ENCODE data around the gene PERP.

The PERP gene

DNA sequence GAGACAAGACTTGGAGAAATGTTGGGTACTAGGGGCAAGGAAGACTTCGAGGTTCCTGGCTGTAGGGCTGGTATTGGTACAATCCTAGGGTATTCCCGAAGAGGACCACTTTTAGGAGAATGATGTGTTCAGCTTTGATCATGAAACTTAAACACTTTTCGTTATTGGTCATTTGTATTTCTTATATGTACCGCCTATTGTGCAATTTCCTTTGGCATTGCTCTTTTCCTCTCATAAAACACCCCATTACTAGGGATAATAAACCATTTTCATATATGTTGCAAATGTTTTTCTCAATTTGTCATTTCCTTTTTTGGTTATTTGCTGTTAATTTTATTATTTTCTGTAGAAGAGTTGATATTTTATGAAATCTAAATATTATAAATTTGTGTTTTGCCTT is 35.6 kb upstream of the PERP start:
- no peak overlapping the region for H2AFZ ChIP-seq (ENCODE audit: low read length)
- no peaks in the 10 kb centered on the region for H3K79me1 ChIP-seq (ENCODE audit: low read depth, low read length)
- no peak overlapping the region for H2AK5ac ChIP-seq (ENCODE audit: low read depth, low read length)
- H3K36me3 ChIP-seq (replicated peaks in 1 of 2; ENCODE audit: control insufficient read depth in 2 of 2, insufficient read depth in 2 of 2, low read length in 2 of 2) = no peaks in the 10 kb centered on the region
- H2BK120ac ChIP-seq (ENCODE audit: low read depth, low read length) = no peak overlapping the region
- WGBS, 2 donors (ENCODE audit: extremely low coverage in 2 of 2, insufficient read length in 2 of 2, insufficient replicate concordance in 1 of 2) = no CpG with 5 or more reads among the region's 4 CpGs
- H3K27ac ChIP-seq (replicated peaks; ENCODE audit: low read length) = no peak overlapping the region
- H2BK15ac ChIP-seq (ENCODE audit: low read length) = no peak overlapping the region
- no peak overlapping the region for H3K4me2 ChIP-seq (ENCODE audit: insufficient read depth, low read length, poor library complexity, severe bottlenecking)
- DNase-seq (ENCODE audit: low spot score) = no peak
- no peaks in the 10 kb centered on the region for H3K4me1 ChIP-seq (ENCODE audit: control insufficient read depth in 2 of 2, insufficient read depth in 1 of 2, low read depth in 1 of 2, low read length in 2 of 2)
- H4K91ac ChIP-seq (ENCODE audit: low read depth, low read length, poor library complexity) = no peak overlapping the region
- no peak overlapping the region for H3K9ac ChIP-seq (ENCODE audit: low read depth, low read length, poor library complexity)
- H3K18ac ChIP-seq (ENCODE audit: low read length) = no peak overlapping the region
- no peaks in the 10 kb centered on the region for H3K9me3 ChIP-seq (replicated peaks in 1 of 2; ENCODE audit: control insufficient read depth in 2 of 2, insufficient read depth in 1 of 2, low read depth in 1 of 2, low read length in 2 of 2)
- H4K8ac ChIP-seq (ENCODE audit: low read depth, low read length) = no peak overlapping the region
- no peaks in the 10 kb centered on the region for H3K27me3 ChIP-seq (ENCODE audit: control insufficient read depth in 3 of 3, insufficient read depth in 3 of 3, low read depth in 1 of 3, low read length in 3 of 3)
- H2BK5ac ChIP-seq (ENCODE audit: low read length) = no peak overlapping the region
- H2BK12ac ChIP-seq (ENCODE audit: low read length) = no peak overlapping the region
- H3K23ac ChIP-seq (ENCODE audit: low read depth, low read length, poor library complexity) = no peak overlapping the region
- H3K4ac ChIP-seq (ENCODE audit: low read length) = no peak overlapping the region
- no peak overlapping the region for H3K4me3 ChIP-seq (ENCODE audit: low read length in 2 of 2)
- no peak overlapping the region for H3K14ac ChIP-seq (ENCODE audit: low read length)

DNA sequence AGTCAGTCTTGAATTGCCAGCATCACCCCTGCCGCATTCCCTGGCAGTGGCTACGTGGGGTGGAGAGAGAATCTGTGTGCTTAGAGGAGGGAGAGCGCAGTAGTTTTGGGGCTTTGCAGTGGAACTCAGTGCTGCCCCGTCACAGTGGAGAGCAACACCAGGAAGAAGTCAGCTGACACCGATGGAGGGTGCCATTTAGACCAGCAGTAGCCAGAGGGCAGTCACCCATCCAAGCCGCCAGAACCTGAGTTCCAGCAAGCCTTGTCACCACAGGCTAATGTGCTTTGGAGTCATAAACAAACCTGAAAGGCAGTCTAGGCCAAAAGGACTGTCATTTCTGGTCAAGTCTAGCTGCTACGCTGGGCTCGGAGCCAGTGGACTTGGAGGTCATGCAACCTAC is 22.0 kb upstream of the PERP start:
- Histone ChIP-seq H3K14ac (ENCODE audit: low read length) (no peak overlapping the region), H3K18ac (ENCODE audit: low read length) (no peak overlapping the region), H3K4me1 (ENCODE audit: control insufficient read depth in 2 of 2, insufficient read depth in 1 of 2, low read depth in 1 of 2, low read length in 2 of 2) (no peaks in the 10 kb centered on the region), H3K27ac (replicated peaks; ENCODE audit: low read length) (no peak overlapping the region), H3K36me3 (replicated peaks in 1 of 2; ENCODE audit: control insufficient read depth in 2 of 2, insufficient read depth in 2 of 2, low read length in 2 of 2) (no peaks in the 10 kb centered on the region), H4K91ac (ENCODE audit: low read depth, low read length, poor library complexity) (no peak overlapping the region), H2AK5ac (ENCODE audit: low read depth, low read length) (no peak overlapping the region), H2AFZ (ENCODE audit: low read length) (no peak overlapping the region), H2BK15ac (ENCODE audit: low read length) (no peak overlapping the region), H3K9ac (ENCODE audit: low read depth, low read length, poor library complexity) (no peak overlapping the region), H3K9me3 (replicated peaks in 1 of 2; ENCODE audit: control insufficient read depth in 2 of 2, insufficient read depth in 1 of 2, low read depth in 1 of 2, low read length in 2 of 2) (no peaks in the 10 kb centered on the region), H3K4me3 (ENCODE audit: low read length in 2 of 2) (no peak overlapping the region), H4K8ac (ENCODE audit: low read depth, low read length) (no peak overlapping the region), H3K79me1 (ENCODE audit: low read depth, low read length) (no peaks in the 10 kb centered on the region), H3K4ac (ENCODE audit: low read length) (no peak overlapping the region), H3K4me2 (ENCODE audit: insufficient read depth, low read length, poor library complexity, severe bottlenecking) (no peak overlapping the region), H3K27me3 (ENCODE audit: control insufficient read depth in 3 of 3, insufficient read depth in 3 of 3, low read depth in 1 of 3, low read length in 3 of 3) (no peaks in the 10 kb centered on the region), H2BK12ac (ENCODE audit: low read length) (no peak overlapping the region), H2BK5ac (ENCODE audit: low read length) (no peak overlapping the region), H3K23ac (ENCODE audit: low read depth, low read length, poor library complexity) (peak overlapping the region; percentile 48), H2BK120ac (ENCODE audit: low read depth, low read length) (no peak overlapping the region)
- no peak for DNase-seq (ENCODE audit: low spot score)
- WGBS, 2 donors (ENCODE audit: extremely low coverage in 2 of 2, insufficient read length in 2 of 2, insufficient replicate concordance in 1 of 2) = no CpG with 5 or more reads among the region's 8 CpGs

DNA sequence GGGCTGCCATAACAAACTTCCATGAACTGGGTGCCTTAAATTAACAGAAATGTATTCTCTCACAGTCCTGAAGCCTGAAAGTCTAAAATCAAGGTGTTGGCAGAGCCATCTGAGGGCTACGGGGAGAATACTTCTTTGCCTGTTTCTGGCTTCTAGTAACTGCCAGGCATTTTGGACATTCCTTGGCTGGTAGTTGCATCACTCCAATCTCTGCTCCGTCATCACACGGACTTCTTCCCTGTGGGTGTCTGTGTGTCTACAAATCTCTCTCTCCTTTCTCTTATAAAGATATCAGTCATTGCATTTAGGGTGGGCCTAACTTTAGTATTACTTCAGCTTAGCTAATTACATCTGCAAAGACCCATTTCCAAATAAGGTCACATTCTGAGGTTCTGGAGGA is 20.9 kb upstream of the PERP start:
- no peak overlapping the region for H3K27ac ChIP-seq (replicated peaks; ENCODE audit: low read length)
- no peak for DNase-seq (ENCODE audit: low spot score)
- H2AK5ac ChIP-seq (ENCODE audit: low read depth, low read length) = no peak overlapping the region
- no peaks in the 10 kb centered on the region for H3K79me1 ChIP-seq (ENCODE audit: low read depth, low read length)
- H2BK15ac ChIP-seq (ENCODE audit: low read length) = no peak overlapping the region
- H2AFZ ChIP-seq (ENCODE audit: low read length) = no peak overlapping the region
- no peak overlapping the region for H3K4me3 ChIP-seq (ENCODE audit: low read length in 2 of 2)
- no peak overlapping the region for H3K14ac ChIP-seq (ENCODE audit: low read length)
- H2BK12ac ChIP-seq (ENCODE audit: low read length) = no peak overlapping the region
- H4K91ac ChIP-seq (ENCODE audit: low read depth, low read length, poor library complexity) = no peak overlapping the region
- H2BK5ac ChIP-seq (ENCODE audit: low read length) = no peak overlapping the region
- no peaks in the 10 kb centered on the region for H3K9me3 ChIP-seq (replicated peaks in 1 of 2; ENCODE audit: control insufficient read depth in 2 of 2, insufficient read depth in 1 of 2, low read depth in 1 of 2, low read length in 2 of 2)
- no peak overlapping the region for H3K4me2 ChIP-seq (ENCODE audit: insufficient read depth, low read length, poor library complexity, severe bottlenecking)
- WGBS, 2 donors (ENCODE audit: extremely low coverage in 2 of 2, insufficient read length in 2 of 2, insufficient replicate concordance in 1 of 2) = no CpG with 5 or more reads among the region's 3 CpGs
- no peak overlapping the region for H3K4ac ChIP-seq (ENCODE audit: low read length)
- H4K8ac ChIP-seq (ENCODE audit: low read depth, low read length) = no peak overlapping the region
- no peak overlapping the region for H3K23ac ChIP-seq (ENCODE audit: low read depth, low read length, poor library complexity)
- no peaks in the 10 kb centered on the region for H3K27me3 ChIP-seq (ENCODE audit: control insufficient read depth in 3 of 3, insufficient read depth in 3 of 3, low read depth in 1 of 3, low read length in 3 of 3)
- no peaks in the 10 kb centered on the region for H3K4me1 ChIP-seq (ENCODE audit: control insufficient read depth in 2 of 2, insufficient read depth in 1 of 2, low read depth in 1 of 2, low read length in 2 of 2)
- no peak overlapping the region for H3K18ac ChIP-seq (ENCODE audit: low read length)
- no peak overlapping the region for H3K9ac ChIP-seq (ENCODE audit: low read depth, low read length, poor library complexity)
- no peak overlapping the region for H2BK120ac ChIP-seq (ENCODE audit: low read depth, low read length)
- no peaks in the 10 kb centered on the region for H3K36me3 ChIP-seq (replicated peaks in 1 of 2; ENCODE audit: control insufficient read depth in 2 of 2, insufficient read depth in 2 of 2, low read length in 2 of 2)

DNA sequence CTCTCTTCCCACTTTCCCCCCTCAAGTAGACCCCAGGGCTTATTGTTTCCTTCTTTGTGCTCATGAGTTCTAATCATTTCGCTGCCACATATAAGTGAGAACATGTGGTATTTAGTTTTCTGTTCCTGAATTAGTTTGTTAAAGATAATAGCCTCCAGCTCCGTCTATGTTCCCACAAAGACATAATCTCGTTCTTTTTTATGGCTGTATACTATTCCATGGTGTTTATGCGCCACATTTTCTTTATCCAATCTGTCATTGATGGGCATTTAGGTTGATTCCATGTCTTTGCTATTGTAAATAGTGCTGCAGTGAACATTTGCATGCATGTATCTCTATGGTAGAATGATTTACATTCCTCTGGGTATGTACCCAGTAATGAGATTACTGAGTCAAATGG is 16.9 kb upstream of the PERP start:
- H3K4me2 ChIP-seq (ENCODE audit: insufficient read depth, low read length, poor library complexity, severe bottlenecking) = no peak overlapping the region

More for the DNA sequence above, 16.9 kb upstream of the PERP start:
- no peak overlapping the region for H3K23ac ChIP-seq (ENCODE audit: low read depth, low read length, poor library complexity)
- H2AK5ac ChIP-seq (ENCODE audit: low read depth, low read length) = no peak overlapping the region
- no peak overlapping the region for H3K4ac ChIP-seq (ENCODE audit: low read length)
- peaks cover 0 to 4% (median 0%) of the 10 kb centered on the region in 3 experiments for H3K27me3 ChIP-seq (ENCODE audit: control insufficient read depth in 3 of 3, insufficient read depth in 3 of 3, low read depth in 1 of 3, low read length in 3 of 3)
- H3K36me3 ChIP-seq (replicated peaks in 1 of 2; ENCODE audit: control insufficient read depth in 2 of 2, insufficient read depth in 2 of 2, low read length in 2 of 2) = no peaks in the 10 kb centered on the region
- H3K4me1 ChIP-seq (ENCODE audit: control insufficient read depth in 2 of 2, insufficient read depth in 1 of 2, low read depth in 1 of 2, low read length in 2 of 2) = no peaks in the 10 kb centered on the region
- H2BK15ac ChIP-seq (ENCODE audit: low read length) = no peak overlapping the region
- H2BK120ac ChIP-seq (ENCODE audit: low read depth, low read length) = no peak overlapping the region
- no peak overlapping the region for H2AFZ ChIP-seq (ENCODE audit: low read length)
- DNase-seq (ENCODE audit: low spot score) = no peak
- H2BK12ac ChIP-seq (ENCODE audit: low read length) = no peak overlapping the region
- no peak overlapping the region for H3K4me3 ChIP-seq (ENCODE audit: low read length in 2 of 2)
- no peak overlapping the region for H4K91ac ChIP-seq (ENCODE audit: low read depth, low read length, poor library complexity)
- H3K18ac ChIP-seq (ENCODE audit: low read length) = no peak overlapping the region
- no peaks in the 10 kb centered on the region for H3K9me3 ChIP-seq (replicated peaks in 1 of 2; ENCODE audit: control insufficient read depth in 2 of 2, insufficient read depth in 1 of 2, low read depth in 1 of 2, low read length in 2 of 2)
- WGBS, 2 donors (ENCODE audit: extremely low coverage in 2 of 2, insufficient read length in 2 of 2, insufficient replicate concordance in 1 of 2) = no CpG with 5 or more reads among the region's 4 CpGs
- no peak overlapping the region for H3K14ac ChIP-seq (ENCODE audit: low read length)
- no peak overlapping the region for H3K9ac ChIP-seq (ENCODE audit: low read depth, low read length, poor library complexity)
- no peaks in the 10 kb centered on the region for H3K79me1 ChIP-seq (ENCODE audit: low read depth, low read length)
- H3K27ac ChIP-seq (replicated peaks; ENCODE audit: low read length) = no peak overlapping the region
- H2BK5ac ChIP-seq (ENCODE audit: low read length) = no peak overlapping the region
- no peak overlapping the region for H4K8ac ChIP-seq (ENCODE audit: low read depth, low read length)

Measured in neuronal stem cell (in vitro differentiated cells).